SK-N-SH (cell line): ENCODE results near the gene CTRB1. TPM values are rescaled to one million over a fixed set of nuclear protein-coding genes. Genes with fewer than 3 reads are reported as not detected.

ENCODE experiments used
- CTCF ChIA-PET: fragments of 300-600, 350-600 bp; formaldehyde crosslinking; extraction: SDS; loops from one replicate; lab custom pipeline; 2021; lab: Yijun Ruan, JAX
- POLR2A ChIA-PET: fragments of 350-600 bp; sonication (Branson Sonifier 250); formaldehyde crosslinking; extraction: SDS; loops from one replicate; lab custom pipeline; 2020; ENCODE audit warnings: antibody characterized with exemption, inconsistent platforms; lab: Yijun Ruan, JAX
- DNase-seq: peaks from one replicate; pipeline ENCODE4 v3.0.0; 2012
- H2AFZ ChIP-seq: fragments of 200-600 bp; sonication (generic); 2 replicates; pipeline ENCODE4 v1.8.1; 2016; ENCODE audit warnings: antibody characterized with exemption, mild to moderate bottlenecking, low read depth
- H3F3A ChIP-seq: fragments of 200-600 bp; sonication (generic); replicated peaks from 2 replicates; pipeline ENCODE3; 2016; ENCODE audit warnings: antibody characterized with exemption, mild to moderate bottlenecking; ENCODE audit not compliant: insufficient read depth
- H3K27ac ChIP-seq, 2 experiments: fragments of 200-500 bp in 1 of 2; fragments of 200-600 bp in 1 of 2; sonication (Bioruptor generic) in 1 of 2; sonication (generic), shearing (Covaris generic) in 1 of 2; 2 replicates each; pipeline versions ENCODE4 v1.5.1 to v1.6.1; 2014 to 2016; ENCODE audit warnings: low read depth in 2 of 2, inconsistent platforms in 1 of 2, low read length in 1 of 2, mild to moderate bottlenecking in 1 of 2, mixed read lengths in 1 of 2
- H3K27me3 ChIP-seq: fragments of 200-600 bp; sonication (generic), shearing (Covaris generic); 2 replicates; pipeline ENCODE4 v1.6.1; 2016; ENCODE audit warnings: mixed run types; ENCODE audit not compliant: insufficient read depth
- H3K36me3 ChIP-seq, 2 experiments: fragments of 200-500 bp in 1 of 2; fragments of 200-600 bp in 1 of 2; sonication (Bioruptor generic) in 1 of 2; sonication (generic) in 1 of 2; replicated peaks in 1 of 2; 2 replicates each; pipeline versions ENCODE3 to v1.5.1; 2014 to 2016; ENCODE audit warnings: low read length in 1 of 2, mild to moderate bottlenecking in 1 of 2; ENCODE audit not compliant: insufficient read depth in 2 of 2, control insufficient read depth in 1 of 2
- H3K4me1 ChIP-seq, 2 experiments: fragments of 200-500 bp in 1 of 2; fragments of 200-600 bp in 1 of 2; sonication (Bioruptor generic) in 1 of 2; sonication (generic), shearing (Covaris generic) in 1 of 2; 2 replicates each; pipeline versions ENCODE4 v1.5.1 to v1.6.1; 2014 to 2016; ENCODE audit warnings: low read depth in 1 of 2, low read length in 1 of 2, mixed run types in 1 of 2; ENCODE audit not compliant: insufficient read depth in 2 of 2, control insufficient read depth in 1 of 2
- H3K4me2 ChIP-seq: fragments of 200-600 bp; sonication (generic), shearing (Covaris generic); 2 replicates; pipeline ENCODE4 v1.6.1; 2017; ENCODE audit warnings: mixed run types
- H3K4me3 ChIP-seq, 2 experiments: fragments of 200-500 bp in 1 of 2; fragments of 200-600 bp in 1 of 2; sonication (Bioruptor generic) in 1 of 2; sonication (generic), shearing (Covaris generic) in 1 of 2; 2 replicates each; pipeline versions ENCODE4 v1.5.1 to v1.8.1; 2014 to 2016; ENCODE audit warnings: low read depth in 2 of 2, inconsistent platforms in 1 of 2, low read length in 1 of 2, mild to moderate bottlenecking in 1 of 2, mixed read lengths in 1 of 2, moderate library complexity in 1 of 2
- H3K79me2 ChIP-seq: fragments of 200-600 bp; sonication (generic); 2 replicates; pipeline ENCODE4 v1.8.1; 2017; ENCODE audit warnings: mild to moderate bottlenecking; ENCODE audit not compliant: insufficient read depth
- H3K9ac ChIP-seq: fragments of 200-600 bp; sonication (generic); 2 replicates; pipeline ENCODE4 v1.6.1; 2017; ENCODE audit warnings: mixed run types
- H3K9me2 ChIP-seq: fragments of 200-600 bp; sonication (generic); 2 replicates; pipeline ENCODE4 v1.6.1; 2017; ENCODE audit warnings: mixed run types
- H3K9me3 ChIP-seq: fragments of 200-600 bp; sonication (generic); 2 replicates; pipeline ENCODE4 v1.6.1; 2017; ENCODE audit warnings: mixed run types, mild to moderate bottlenecking, moderate library complexity
- H4K20me1 ChIP-seq: fragments of 200-600 bp; sonication (generic); 2 replicates; pipeline ENCODE4 v1.6.1; 2017; ENCODE audit warnings: mild to moderate bottlenecking, mixed run types; ENCODE audit not compliant: insufficient read depth
- CHD2 ChIP-seq: fragments of 150-350 bp; IDR thresholded peaks from 2 replicates; pipeline ENCODE4 v1.6.1; 2018; ENCODE audit warnings: low read length; ENCODE audit not compliant: partially characterized antibody
- ELF1 ChIP-seq: IDR thresholded peaks from 2 replicates; pipeline ENCODE4 v1.4.0; 2012
- EZH2phosphoT487 ChIP-seq: fragments of 200-600 bp; sonication (generic); IDR thresholded peaks from 2 replicates; pipeline ENCODE4 v1.6.1; 2017; ENCODE audit warnings: low read depth, mixed run types, mild to moderate bottlenecking, antibody characterized with exemption, moderate library complexity, borderline replicate concordance
- FOXM1 ChIP-seq: IDR thresholded peaks from 2 replicates; pipeline ENCODE4 v1.4.0; 2012; ENCODE audit warnings: low read depth, mild to moderate bottlenecking
- GABPA ChIP-seq: IDR thresholded peaks from 2 replicates; pipeline ENCODE4 v1.4.0; 2012; ENCODE audit warnings: low read depth, mild to moderate bottlenecking
- JUND ChIP-seq: IDR thresholded peaks from 2 replicates; pipeline ENCODE4 v1.4.0; 2012
- MAX ChIP-seq: IDR thresholded peaks from 2 replicates; pipeline ENCODE4 v1.4.0; 2012; ENCODE audit warnings: low read depth
- MEF2A ChIP-seq: IDR thresholded peaks from 2 replicates; pipeline ENCODE4 v1.4.0; 2012; ENCODE audit warnings: low read depth, borderline replicate concordance
- POLR2AphosphoS5 ChIP-seq: IDR thresholded peaks from 2 replicates; pipeline ENCODE4 v1.6.1; 2012; ENCODE audit warnings: low read depth, low read length
- RAD21 ChIP-seq: IDR thresholded peaks from 2 replicates; pipeline ENCODE4 v1.6.1; 2012; ENCODE audit warnings: mild to moderate bottlenecking, low read length
- REST ChIP-seq: IDR thresholded peaks from 2 replicates; pipeline ENCODE4 v1.6.1; 2012; ENCODE audit warnings: mild to moderate bottlenecking, low read depth, low read length, moderate library complexity
- TEAD4 ChIP-seq: IDR thresholded peaks from 2 replicates; pipeline ENCODE4 v1.4.0; 2012; ENCODE audit warnings: mild to moderate bottlenecking, borderline replicate concordance; ENCODE audit not compliant: insufficient read depth
- ZBTB33 ChIP-seq: IDR thresholded peaks from 2 replicates; pipeline ENCODE4 v1.4.0; 2012; ENCODE audit warnings: low read depth, borderline replicate concordance
- WGBS: methylation state at CpG from one replicate; pipeline ENCODE4 v1.1.6; 2017; ENCODE audit warnings: low lambda C conversion rate; 5-methylcytosine and 5-hydroxymethylcytosine counted together
- polyA plus RNA-seq, 3 experiments: library from polyadenylated mRNA; depleted of rRNA; stranded (reverse); fragments of >200 nt; gene quantifications; 2 replicates each; pipeline ENCODE4 v1.2.3, GENCODE V29; 2012

The CTRB1 gene
- polyA plus RNA-seq, 1 of the 3 experiments (the other 2 are of a cell fraction) = not detected

GRCh38 chr16:75216576-75216975, 2.2 kb upstream of the CTRB1 start:
- ChIA-PET CTCF (interaction anchor here (1.3 to 4.0 kb wide), 3 partner anchors 17 to 186 kb away, joined by 4 to 21 read pairs (median 18); no protein-coding TSS in a partner anchor), POLR2A (no interaction called here)
- H3K9ac ChIP-seq = no peak overlapping the region
- H3F3A ChIP-seq = no peaks in the 10 kb centered on the region
- H3K4me3 ChIP-seq = no peak overlapping the region
- no peak for DNase-seq
- no peak overlapping the region for H2AFZ ChIP-seq
- H3K4me1 ChIP-seq = peaks cover 0 to 6% of the 10 kb centered on the region in 2 experiments; a peak in 1 of 4 replicates
- H3K4me2 ChIP-seq = no peak overlapping the region
- no peaks in the 10 kb centered on the region for H3K27me3 ChIP-seq
- WGBS = 91% methylated on average over 7 of the region's 7 CpGs
- H3K27ac ChIP-seq = no peak overlapping the region
- no peaks in the 10 kb centered on the region for H3K79me2 ChIP-seq
- TF ChIP-seq ZBTB33 = no peak
- TF ChIP-seq MAX = no peak
- TF ChIP-seq REST = no peak
- TF ChIP-seq FOXM1 = no peak
- TF ChIP-seq MEF2A = no peak
- no peak for TF ChIP-seq CHD2
- no peak for TF ChIP-seq JUND
- no peak for TF ChIP-seq TEAD4
- TF ChIP-seq RAD21 = no peak
- TF ChIP-seq EZH2phosphoT487 = no peak
- TF ChIP-seq GABPA = no peak
- no peak for TF ChIP-seq ELF1
- no peak for TF ChIP-seq POLR2AphosphoS5
- H3K36me3 ChIP-seq = no peaks in the 10 kb centered on the region
- H3K9me3 ChIP-seq = no peaks in the 10 kb centered on the region
- H4K20me1 ChIP-seq = no peaks in the 10 kb centered on the region
- no peaks in the 10 kb centered on the region for H3K9me2 ChIP-seq
